Measurements from ENCODE around the gene TADA3.
A peak's percentile ranks its signal among the peaks of the same experiment; 100 is the strongest.

TADA3 gene

GRCh38 chr3:9818666-9819335, 26.5 kb upstream of the TADA3 start:
- TF ChIP-seq, protein P1, sequence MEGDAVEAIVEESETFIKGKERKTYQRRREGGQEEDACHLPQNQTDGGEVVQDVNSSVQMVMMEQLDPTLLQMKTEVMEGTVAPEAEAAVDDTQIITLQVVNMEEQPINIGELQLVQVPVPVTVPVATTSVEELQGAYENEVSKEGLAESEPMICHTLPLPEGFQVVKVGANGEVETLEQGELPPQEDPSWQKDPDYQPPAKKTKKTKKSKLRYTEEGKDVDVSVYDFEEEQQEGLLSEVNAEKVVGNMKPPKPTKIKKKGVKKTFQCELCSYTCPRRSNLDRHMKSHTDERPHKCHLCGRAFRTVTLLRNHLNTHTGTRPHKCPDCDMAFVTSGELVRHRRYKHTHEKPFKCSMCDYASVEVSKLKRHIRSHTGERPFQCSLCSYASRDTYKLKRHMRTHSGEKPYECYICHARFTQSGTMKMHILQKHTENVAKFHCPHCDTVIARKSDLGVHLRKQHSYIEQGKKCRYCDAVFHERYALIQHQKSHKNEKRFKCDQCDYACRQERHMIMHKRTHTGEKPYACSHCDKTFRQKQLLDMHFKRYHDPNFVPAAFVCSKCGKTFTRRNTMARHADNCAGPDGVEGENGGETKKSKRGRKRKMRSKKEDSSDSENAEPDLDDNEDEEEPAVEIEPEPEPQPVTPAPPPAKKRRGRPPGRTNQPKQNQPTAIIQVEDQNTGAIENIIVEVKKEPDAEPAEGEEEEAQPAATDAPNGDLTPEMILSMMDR (IDR thresholded peaks at IDR 0.05; ENCODE audit: borderline replicate concordance, insufficient read depth, low read depth, low read length) = no peak
- H3K4me3 ChIP-seq (ENCODE audit: low read depth, low read length) = no peak overlapping the region

- H3K4me3 ChIP-seq (ENCODE audit: low read depth, low read length) = no peak overlapping the region
- TF ChIP-seq, protein P1 (IDR thresholded peaks at IDR 0.05; ENCODE audit: borderline replicate concordance, insufficient read depth, low read depth, low read length) = no peak
Measured at GRCh38 chr3:9817436-9817835, 25.2 kb upstream of the TADA3 start.

DNA sequence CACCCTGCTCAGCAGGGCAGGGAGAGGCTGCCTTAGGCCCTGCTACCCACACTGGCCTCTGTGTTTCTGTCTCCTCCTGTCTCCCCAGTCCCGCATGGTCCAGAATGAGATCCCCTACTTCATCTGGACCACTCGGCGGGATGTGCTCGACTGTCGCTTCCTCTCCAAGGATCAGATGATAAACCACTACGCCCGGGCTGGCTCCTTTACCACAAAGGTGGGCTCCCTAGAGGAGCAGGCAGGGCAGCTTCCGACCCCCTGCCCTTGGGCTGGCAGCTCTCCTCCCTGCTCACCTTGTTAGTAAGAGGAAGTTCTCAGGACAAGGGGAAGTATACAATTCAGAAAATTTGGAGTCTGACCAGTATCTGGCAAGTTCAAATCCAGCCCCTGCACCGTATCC, 23.7 kb upstream of the TADA3 start:
- H3K4me3 ChIP-seq (ENCODE audit: low read depth, low read length) = no peak overlapping the region
- TF ChIP-seq, protein P1 (IDR thresholded peaks at IDR 0.05; ENCODE audit: borderline replicate concordance, insufficient read depth, low read depth, low read length) = no peak

- no peak overlapping the region for H3K4me3 ChIP-seq (ENCODE audit: low read depth, low read length)
- TF ChIP-seq, protein P1 (IDR thresholded peaks at IDR 0.05; ENCODE audit: borderline replicate concordance, insufficient read depth, low read depth, low read length) = no peak
Measured at GRCh38 chr3:9812870-9813483, 20.7 kb upstream of the TADA3 start.

DNA sequence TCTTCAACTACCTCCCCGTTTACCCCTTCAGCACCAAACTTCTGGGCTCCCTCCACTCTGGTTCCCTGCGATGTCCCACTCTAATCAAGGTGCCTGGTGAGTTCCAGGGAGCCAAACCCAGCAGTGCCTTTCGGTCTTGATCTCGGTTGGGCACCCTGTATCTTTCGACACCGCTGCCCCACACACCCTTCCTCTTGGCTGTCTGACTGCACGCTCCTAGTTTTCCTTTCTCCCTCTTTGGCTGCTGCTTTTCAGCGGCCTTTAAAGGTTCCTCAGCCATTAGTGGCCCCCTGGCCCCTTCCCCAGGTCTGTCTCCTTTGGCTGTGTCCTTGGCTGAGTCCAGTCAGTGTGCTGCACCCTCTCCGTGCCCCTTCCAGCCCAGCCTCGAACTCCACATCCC, 18.6 kb upstream of the TADA3 start:
- TF ChIP-seq, protein P1 (IDR thresholded peaks at IDR 0.05; ENCODE audit: borderline replicate concordance, insufficient read depth, low read depth, low read length) = no peak

GRCh38 chr3:9810433-9810770, 18.1 kb upstream of the TADA3 start:
- peak overlapping the region; percentile 63 for H3K4me3 ChIP-seq (ENCODE audit: low read depth, low read length)
- TF ChIP-seq, protein P1 (IDR thresholded peaks at IDR 0.05; ENCODE audit: borderline replicate concordance, insufficient read depth, low read depth, low read length) = no peak

More for the DNA sequence above, 18.6 kb upstream of the TADA3 start:
- H3K4me3 ChIP-seq (ENCODE audit: low read depth, low read length) = no peak overlapping the region

Data from GM12875 (cell line).